Nephron progenitor cell (in vitro differentiated cells): Measurements from ENCODE around the gene MLST8.
A peak's percentile ranks its signal among the peaks of the same experiment; 100 is the strongest.

Experiments used
- DNase-seq: peaks from one replicate; pipeline ENCODE4 v3.0.0; 2021
- H3K27ac Mint-ChIP-seq: 2 replicates; pipeline ENCODE4 v1.8.0; 2021; ENCODE audit warnings: mild to moderate bottlenecking, moderate library complexity, mixed read lengths
- H3K27me3 Mint-ChIP-seq: 2 replicates; pipeline ENCODE4 v1.8.0; 2021; ENCODE audit warnings: mild to moderate bottlenecking, low read depth, mixed read lengths; ENCODE audit not compliant: poor library complexity
- H3K36me3 Mint-ChIP-seq: 2 replicates; pipeline ENCODE4 v1.8.0; 2021; ENCODE audit warnings: low read depth, mixed read lengths
- H3K4me1 Mint-ChIP-seq: 2 replicates; pipeline ENCODE4 v1.8.0; 2021; ENCODE audit warnings: mixed read lengths
- H3K4me3 Mint-ChIP-seq: 2 replicates; pipeline ENCODE4 v1.8.0; 2021; ENCODE audit warnings: mild to moderate bottlenecking, moderate library complexity, mixed read lengths
- H3K9me3 Mint-ChIP-seq: 2 replicates; pipeline ENCODE4 v1.8.0; 2021; ENCODE audit warnings: mild to moderate bottlenecking, moderate library complexity, mixed read lengths
- TF ChIP-seq, protein P1 (sequence below): fragments of 200-600 bp; sonication (generic); IDR thresholded peaks from 2 replicates; pipeline ENCODE4 v1.5.0; 2021; ENCODE audit warnings: antibody characterized with exemption

Gene MLST8

GRCh38 chr16:2190002-2190658, 15.1 kb upstream of the MLST8 start:
- Mint-ChIP-seq H3K9me3 (no peaks in the 10 kb centered on the region), H3K4me3 (no peak overlapping the region), H3K36me3 (no peaks in the 10 kb centered on the region), H3K4me1 (peaks cover 23% of the 10 kb centered on the region), H3K27ac (no peak overlapping the region), H3K27me3 (peaks cover 21% of the 10 kb centered on the region)
- TF ChIP-seq, protein P1, sequence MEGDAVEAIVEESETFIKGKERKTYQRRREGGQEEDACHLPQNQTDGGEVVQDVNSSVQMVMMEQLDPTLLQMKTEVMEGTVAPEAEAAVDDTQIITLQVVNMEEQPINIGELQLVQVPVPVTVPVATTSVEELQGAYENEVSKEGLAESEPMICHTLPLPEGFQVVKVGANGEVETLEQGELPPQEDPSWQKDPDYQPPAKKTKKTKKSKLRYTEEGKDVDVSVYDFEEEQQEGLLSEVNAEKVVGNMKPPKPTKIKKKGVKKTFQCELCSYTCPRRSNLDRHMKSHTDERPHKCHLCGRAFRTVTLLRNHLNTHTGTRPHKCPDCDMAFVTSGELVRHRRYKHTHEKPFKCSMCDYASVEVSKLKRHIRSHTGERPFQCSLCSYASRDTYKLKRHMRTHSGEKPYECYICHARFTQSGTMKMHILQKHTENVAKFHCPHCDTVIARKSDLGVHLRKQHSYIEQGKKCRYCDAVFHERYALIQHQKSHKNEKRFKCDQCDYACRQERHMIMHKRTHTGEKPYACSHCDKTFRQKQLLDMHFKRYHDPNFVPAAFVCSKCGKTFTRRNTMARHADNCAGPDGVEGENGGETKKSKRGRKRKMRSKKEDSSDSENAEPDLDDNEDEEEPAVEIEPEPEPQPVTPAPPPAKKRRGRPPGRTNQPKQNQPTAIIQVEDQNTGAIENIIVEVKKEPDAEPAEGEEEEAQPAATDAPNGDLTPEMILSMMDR, result no peak
- no peak for DNase-seq

GRCh38 chr16:2190659-2191445, 14.4 kb upstream of the MLST8 start:
- TF ChIP-seq, protein P1, result no peak
- Mint-ChIP-seq H3K4me3 (no peak overlapping the region), H3K27ac (no peak overlapping the region), H3K27me3 (peaks cover 21% of the 10 kb centered on the region), H3K4me1 (peaks cover 24% of the 10 kb centered on the region), H3K9me3 (no peaks in the 10 kb centered on the region), H3K36me3 (no peaks in the 10 kb centered on the region)
- no peak for DNase-seq

- no peak overlapping the region for H3K4me3 Mint-ChIP-seq
- H3K36me3 Mint-ChIP-seq, result no peaks in the 10 kb centered on the region
- peaks cover 24% of the 10 kb centered on the region for H3K4me1 Mint-ChIP-seq
- no peak overlapping the region for H3K27ac Mint-ChIP-seq
- no peaks in the 10 kb centered on the region for H3K9me3 Mint-ChIP-seq
- no peak for DNase-seq
- TF ChIP-seq, protein P1, result no peak
- H3K27me3 Mint-ChIP-seq, result peaks cover 21% of the 10 kb centered on the region
Measured at GRCh38 chr16:2191446-2191706, 13.9 kb upstream of the MLST8 start.

DNA sequence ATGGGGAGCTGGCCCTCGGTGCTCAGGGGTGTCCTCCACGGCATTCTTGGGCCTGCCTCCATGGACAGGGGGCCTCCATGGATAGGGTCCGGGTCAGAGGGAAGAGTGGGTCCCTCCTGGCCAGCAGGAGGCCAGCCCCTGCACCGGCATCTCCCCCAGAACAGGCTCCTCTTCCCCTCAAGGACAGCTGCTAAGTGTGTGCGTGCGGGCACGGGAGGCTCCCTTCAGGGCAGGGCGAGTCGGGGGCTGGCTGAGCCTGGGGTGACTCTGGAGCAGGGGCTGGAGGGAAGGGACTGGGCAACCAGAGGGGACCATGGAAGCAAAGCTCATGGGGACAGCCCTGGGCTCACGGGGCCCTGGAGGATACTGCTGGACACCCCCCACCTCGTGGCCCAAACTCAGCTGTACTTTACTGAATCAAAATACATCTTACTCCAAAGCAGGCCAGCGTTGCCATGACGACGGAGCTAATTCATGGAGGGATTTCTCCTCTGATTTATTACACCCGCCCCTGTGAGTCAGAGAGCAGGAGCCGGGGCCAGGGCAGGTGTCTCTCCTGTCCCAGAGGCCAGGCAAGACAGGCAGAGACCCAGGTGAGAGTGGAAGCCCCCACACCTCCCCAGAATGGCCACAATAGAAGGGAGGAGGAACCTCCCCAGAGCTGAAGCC, 11.0 kb upstream of the MLST8 start:
- H3K4me3 Mint-ChIP-seq, result peak overlapping the region; percentile 25
- TF ChIP-seq, protein P1, result no peak
- no peak overlapping the region for H3K27ac Mint-ChIP-seq
- peaks cover 24% of the 10 kb centered on the region for H3K4me1 Mint-ChIP-seq
- peaks cover 46% of the 10 kb centered on the region for H3K27me3 Mint-ChIP-seq
- H3K9me3 Mint-ChIP-seq, result no peaks in the 10 kb centered on the region
- DNase-seq, result peak; percentile 65
- no peaks in the 10 kb centered on the region for H3K36me3 Mint-ChIP-seq

- peak; percentile 44 for DNase-seq
- Mint-ChIP-seq H3K4me1 (peaks cover 23% of the 10 kb centered on the region), H3K27me3 (peaks cover 52% of the 10 kb centered on the region), H3K9me3 (no peaks in the 10 kb centered on the region), H3K4me3 (peak overlapping the region; percentile 67), H3K27ac (no peak overlapping the region), H3K36me3 (no peaks in the 10 kb centered on the region)
- TF ChIP-seq, protein P1, result peak; percentile 45
Measured at GRCh38 chr16:2194852-2195321, 10.4 kb upstream of the MLST8 start.
